HPDE6-E6E7 (cell line): ENCODE data around the gene ENTPD2.
A peak's percentile ranks its signal among the peaks of the same experiment; 100 is the strongest.
"Not testable (repeated sequence)": the region's sequence is repeated elsewhere in the genome, so short reads cannot be mapped to it uniquely, and the experiment has no call there.

Experiments
- DNase-seq: peaks from one replicate; pipeline ENCODE4 v3.0.0; 2011; ENCODE audit warnings: missing footprints; ENCODE audit errors: extremely low spot score

ENTPD2 gene

DNA sequence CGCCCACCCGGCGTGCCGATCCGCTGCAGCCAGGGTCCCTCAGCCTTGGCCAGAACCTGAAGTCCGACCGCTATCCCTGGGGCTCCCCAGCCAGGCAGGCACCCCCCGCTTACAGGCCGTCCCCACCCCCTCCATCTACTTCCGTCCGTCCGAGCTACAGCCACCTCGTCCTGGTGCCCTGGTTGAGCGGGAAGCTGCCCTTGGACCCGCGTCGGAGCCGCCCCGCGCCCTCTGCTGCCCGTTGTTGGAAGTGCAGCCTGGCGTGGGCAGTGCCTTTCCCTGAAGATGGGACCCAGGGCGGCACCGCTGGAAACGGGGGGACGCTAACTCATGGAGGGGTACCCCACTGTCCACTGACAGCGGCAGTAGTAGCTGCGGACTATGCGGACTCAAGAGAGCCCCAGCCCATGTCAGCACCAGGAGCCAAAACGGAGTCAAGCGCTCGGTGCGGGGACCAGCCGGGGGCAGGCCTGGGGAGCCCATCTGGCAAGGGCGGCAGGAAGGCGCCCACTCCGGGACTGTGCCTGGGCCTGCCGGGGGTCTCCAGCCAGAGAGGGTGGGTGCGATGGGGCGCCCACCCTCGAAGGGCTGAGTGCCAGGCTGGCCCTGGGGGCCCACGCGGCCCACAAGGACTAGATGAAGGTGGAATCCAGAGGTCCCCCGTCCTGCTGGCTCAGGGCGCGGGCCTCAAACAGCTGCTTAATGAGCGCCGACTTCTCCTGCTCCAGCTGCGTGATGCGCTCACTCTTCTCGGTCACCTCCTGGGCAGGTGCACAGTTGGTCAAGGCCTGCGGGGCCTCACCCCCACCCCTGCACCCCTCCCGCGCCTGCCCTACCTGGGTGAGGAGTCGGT, 10.4 kb upstream of the ENTPD2 start:
- DNase-seq: no peak

DNA sequence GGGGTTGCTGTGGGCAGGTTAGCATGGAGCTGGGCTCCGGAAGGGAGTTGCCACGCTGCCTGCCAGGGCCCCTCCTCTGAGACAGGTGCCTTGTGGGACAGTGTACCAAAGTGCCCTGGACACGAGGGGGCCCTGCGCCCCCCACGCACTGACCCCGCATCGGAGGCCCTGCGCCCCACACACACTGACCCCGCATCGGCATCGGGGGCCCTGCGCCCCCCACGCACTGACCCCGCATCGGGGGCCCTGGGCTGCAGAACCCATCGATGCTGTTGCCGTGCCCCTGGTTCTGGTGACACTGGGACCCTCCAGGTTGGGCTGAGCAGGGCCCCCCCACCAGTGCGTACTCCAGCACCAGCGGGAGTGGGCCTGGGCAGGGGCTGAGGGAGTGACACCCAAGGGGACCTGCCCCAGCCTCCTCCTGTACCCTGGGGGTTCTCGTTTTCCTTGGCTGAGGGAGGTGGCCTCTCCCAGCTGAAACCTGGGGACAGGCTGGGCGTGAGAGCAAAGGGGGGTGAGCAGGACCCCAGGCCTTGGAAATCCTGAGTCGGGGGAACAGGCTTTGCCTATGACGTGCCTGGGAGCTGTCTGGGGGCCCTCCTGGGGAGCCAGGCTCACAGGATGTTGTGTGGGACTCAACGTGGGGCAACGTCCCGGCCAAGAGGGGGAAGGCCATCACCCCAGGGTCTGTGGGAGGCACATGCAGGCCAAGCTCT, 9.6 kb upstream of the ENTPD2 start:
- DNase-seq: no peak

DNA sequence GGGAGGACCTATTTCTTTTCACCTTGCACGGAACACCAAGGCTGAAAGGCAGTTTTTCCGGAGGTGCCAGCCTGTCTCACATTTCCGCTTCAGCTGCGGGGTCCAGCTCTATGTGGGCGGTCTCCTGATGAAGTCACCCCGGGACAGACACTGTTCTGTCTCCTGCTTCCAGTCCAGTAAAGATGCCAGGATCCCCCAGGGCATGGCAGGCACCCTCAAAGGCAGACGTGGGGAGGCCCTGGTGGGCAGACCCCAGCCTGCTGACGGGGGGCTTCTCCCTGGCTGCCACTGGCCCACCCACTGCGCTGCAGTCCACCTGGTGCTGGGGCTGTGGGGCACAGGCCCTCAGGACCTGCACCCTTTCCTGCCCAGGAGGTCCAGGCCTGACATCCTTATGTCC, 8.9 kb upstream of the ENTPD2 start:
- not testable (repeated sequence) for DNase-seq

GRCh38 chr9:137062384-137062783, 8.5 kb upstream of the ENTPD2 start:
- DNase-seq: no peak

DNA sequence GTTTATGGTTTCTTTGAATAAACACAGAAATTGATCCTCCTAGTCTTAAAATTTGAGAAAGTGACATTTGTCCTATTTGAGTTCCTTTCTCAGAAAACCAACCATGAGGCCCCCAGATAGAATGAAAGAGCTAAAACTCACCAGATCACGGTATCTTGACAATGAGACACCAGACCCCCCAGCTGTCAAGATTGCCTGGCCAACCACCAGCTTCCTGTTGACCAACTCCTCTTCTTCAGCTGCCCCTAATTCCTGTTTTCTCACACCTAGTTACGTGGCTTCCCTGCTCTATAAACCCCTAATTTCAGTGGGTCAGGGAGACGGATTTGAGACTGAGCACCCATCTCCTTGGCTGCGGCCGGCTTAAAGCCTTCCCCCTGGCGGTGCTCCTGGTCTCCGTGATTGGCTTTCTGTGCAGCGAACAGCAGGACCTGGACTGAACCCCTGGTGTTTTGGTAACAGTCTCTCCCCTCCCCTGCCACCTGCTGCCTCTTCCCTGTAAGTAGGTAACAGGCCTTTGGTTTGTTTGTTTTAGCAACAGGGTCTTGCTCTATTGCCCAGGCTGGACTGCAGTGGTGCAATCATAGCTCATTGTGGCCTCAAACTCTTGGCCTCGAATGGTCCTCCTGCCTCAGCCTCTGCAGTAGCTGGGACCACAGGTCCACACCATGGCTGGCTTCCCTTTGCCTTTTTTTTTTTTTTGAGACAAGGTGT, 4.8 kb upstream of the ENTPD2 start:
- no peak for DNase-seq

DNA sequence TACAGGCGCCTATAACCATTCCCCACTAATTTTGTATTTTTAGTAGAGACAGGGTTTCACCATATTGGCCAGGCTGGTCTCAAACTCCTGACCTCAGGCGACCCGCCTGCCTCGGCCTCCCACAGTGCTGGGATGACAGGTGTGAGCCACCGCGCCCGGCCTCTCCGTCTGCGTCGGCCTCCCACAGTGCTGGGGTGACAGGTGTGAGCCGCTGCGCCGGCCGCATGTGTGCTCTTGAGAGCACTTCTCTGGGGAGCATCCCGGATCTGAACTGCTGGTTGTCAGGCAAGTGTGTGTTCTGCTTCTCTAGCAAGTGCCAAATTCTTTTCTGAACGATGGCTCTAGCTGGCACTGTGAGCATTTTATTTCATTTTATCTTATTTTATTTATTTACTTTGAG, 3.7 kb upstream of the ENTPD2 start:
- DNase-seq: no peak

DNA sequence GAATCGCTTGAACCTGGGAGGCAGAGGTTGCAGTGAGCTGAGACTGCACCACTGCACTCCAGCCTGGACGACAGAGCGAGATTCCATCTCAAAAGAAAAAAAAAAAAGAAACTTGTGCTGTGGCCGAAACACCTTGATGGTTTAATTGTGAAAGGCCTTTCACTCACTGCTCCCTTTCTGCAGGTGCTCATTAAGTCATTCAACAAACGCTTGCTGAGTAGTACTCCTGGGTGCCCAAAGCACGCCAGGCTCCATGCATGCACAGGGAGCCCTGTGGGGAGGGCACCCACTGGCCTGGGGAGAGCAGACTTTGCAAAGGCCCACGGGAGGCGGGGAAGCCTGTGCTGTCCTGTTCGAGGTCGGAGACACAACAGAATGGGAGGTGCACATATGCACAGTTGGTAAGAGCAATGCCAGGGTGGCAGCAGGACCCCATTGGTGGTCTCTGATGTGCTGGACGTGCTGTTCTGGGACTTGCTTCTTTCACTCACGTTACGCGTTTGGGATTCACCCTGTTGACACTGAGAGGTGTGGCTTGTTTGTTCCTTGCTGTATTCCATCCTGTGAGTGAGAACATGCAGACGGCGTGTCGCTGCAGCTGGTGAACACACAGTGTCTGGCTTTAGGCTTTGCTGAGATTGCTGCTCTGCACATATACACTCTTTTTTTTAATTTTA, 3.0 kb upstream of the ENTPD2 start:
- no peak for DNase-seq

- DNase-seq: no peak
These were observed 1.8 kb upstream of the ENTPD2 start for GRCh38 chr9:137055385-137056364.

- DNase-seq: no peak
These were observed 1.1 kb upstream of the ENTPD2 start for GRCh38 chr9:137054932-137055384.

- no peak for DNase-seq
These were observed 590 bp downstream of the ENTPD2 start for GRCh38 chr9:137052998-137053943.

- DNase-seq: no peak
These were observed 1.6 kb downstream of the ENTPD2 start for GRCh38 chr9:137052293-137052692.

- DNase-seq: no peak
These were observed 2.6 kb downstream of the ENTPD2 start for GRCh38 chr9:137051145-137051724.

GRCh38 chr9:137050570-137050969, 3.3 kb downstream of the ENTPD2 start:
- no peak for DNase-seq

GRCh38 chr9:137049544-137050449, 4.1 kb downstream of the ENTPD2 start:
- no peak for DNase-seq

- no peak for DNase-seq
These were observed 5.0 kb downstream of the ENTPD2 start for GRCh38 chr9:137048655-137049543.

GRCh38 chr9:137046088-137046787, 7.6 kb downstream of the ENTPD2 start, which contains the start of gene NPDC1:
NPDC1 (minus strand) TSS chr9:137046177; CDS start chr9:137045989, 188 bp downstream.
- peak; percentile 88 for DNase-seq
